Lung (tissue), 12 donors: ENCODE data around the gene CLDN19. TPM values are rescaled to one million over a fixed set of nuclear protein-coding genes. Genes with fewer than 3 reads are reported as not detected.
A peak's percentile ranks its signal among the peaks of the same experiment; 100 is the strongest.

Experiments
- ATAC-seq: fragments of 200-7000 bp; cut with Tn5 transposase; one replicate; pipeline ENCODE4 v1.9.1; 2020; ENCODE audit warnings: moderate number of reproducible peaks; ENCODE audit not compliant: insufficient read depth, low FRiP score
- DNase-seq, 3 donors: peaks; one replicate each; pipeline ENCODE4 v3.0.0-alpha.2; 2013 to 2017
- H3K27ac ChIP-seq, 2 donors: one replicate each; pipeline ENCODE4 v1.5.1; 2013; ENCODE audit warnings: mild to moderate bottlenecking in 2 of 2, moderate library complexity in 2 of 2, control low read depth in 1 of 2, inconsistent platforms in 1 of 2, low read depth in 1 of 2, low read length in 1 of 2
- H3K27me3 ChIP-seq, 3 donors: one replicate each; pipeline ENCODE4 v1.5.1; 2013; ENCODE audit warnings: low read length in 2 of 3; ENCODE audit not compliant: control insufficient read depth in 3 of 3, insufficient read depth in 3 of 3
- H3K36me3 ChIP-seq, 4 donors: one replicate each; pipeline ENCODE4 v1.5.1; 2013; ENCODE audit warnings: low read length in 4 of 4, mild to moderate bottlenecking in 1 of 4, moderate library complexity in 1 of 4; ENCODE audit not compliant: control insufficient read depth in 4 of 4, insufficient read depth in 4 of 4
- H3K4me1 ChIP-seq, 5 donors: one replicate each; pipeline ENCODE4 v1.5.1; 2013; ENCODE audit warnings: low read length in 5 of 5, mild to moderate bottlenecking in 2 of 5, moderate library complexity in 1 of 5; ENCODE audit not compliant: control insufficient read depth in 5 of 5, insufficient read depth in 5 of 5
- H3K4me3 ChIP-seq: one replicate; pipeline ENCODE4 v1.5.1; 2013; ENCODE audit warnings: mild to moderate bottlenecking, control low read depth, moderate library complexity
- H3K9ac ChIP-seq, 2 donors: one replicate each; pipeline ENCODE4 v1.5.1; 2013; ENCODE audit warnings: low read length in 2 of 2, control low read depth in 1 of 2; ENCODE audit not compliant: insufficient read depth in 1 of 2
- H3K9me3 ChIP-seq, 4 donors: one replicate each; pipeline ENCODE4 v1.5.1; 2013; ENCODE audit warnings: low read length in 3 of 4, mild to moderate bottlenecking in 1 of 4, moderate library complexity in 1 of 4; ENCODE audit not compliant: control insufficient read depth in 4 of 4, insufficient read depth in 3 of 4
- WGBS, 2 donors: extraction: QIAGEN DNeasy Blood & Tissue Kit; methylation state at CpG; one replicate each; pipeline ENCODE4 v1.1.7; 2013; 5-methylcytosine and 5-hydroxymethylcytosine counted together
- polyA plus RNA-seq, 2 donors: library from polyadenylated mRNA; stranded (reverse); fragments of 200-250 nt; gene quantifications; one replicate each; pipeline ENCODE4 v1.2.1, GENCODE V29; 2013
- total RNA-seq, 2 donors: library from RNA; depleted of rRNA in 1 of 2; stranded (reverse); fragments of >200 nt in 1 of 2; gene quantifications; one replicate each; pipeline ENCODE4 v1.2.1, GENCODE V29; 2014 to 2021
- TF ChIP-seq, protein P1 (sequence below): IDR thresholded peaks from 2 replicates; pipeline ENCODE4 v1.5.1; 2012; ENCODE audit warnings: mild to moderate bottlenecking; ENCODE audit errors: control extremely low read depth, extremely low read depth
- donor health status: control.
- donor health status: control.
- donor health status: Bipolar disorder and iron deficiency.
- donor health status: healthy.
- donor health status: DM: yes; HTN: yes; CAD: no.

The CLDN19 gene
- total and polyA plus RNA-seq, 4 donors: 0.01 to 2.0 (median 0.04) TPM; not detected in 1

GRCh38 chr1:42741706-42742105 is 1.7 kb upstream of the CLDN19 start:
- H3K9me3 ChIP-seq: no peaks in the 10 kb centered on the region

GRCh38 chr1:42740851-42741580 is 980 bp upstream of the CLDN19 start:
- Histone ChIP-seq H3K9me3 (no peaks in the 10 kb centered on the region), H3K9ac (no peak overlapping the region), H3K36me3 (peaks cover 0 to 6% (median 2%) of the 10 kb centered on the region in 4 donors), H3K4me1 (peaks cover 0 to 28% (median 0%) of the 10 kb centered on the region in 5 donors), H3K27ac (no peak overlapping the region), H3K4me3 (no peak overlapping the region), H3K27me3 (no peaks in the 10 kb centered on the region)
- DNase-seq (peak; percentile 55 to 69 (median 67)), ATAC-seq (no peak)
- WGBS, 2 donors: 70% methylated on average over 14 to 19 of the region's 19 CpGs
- TF ChIP-seq, protein P1, sequence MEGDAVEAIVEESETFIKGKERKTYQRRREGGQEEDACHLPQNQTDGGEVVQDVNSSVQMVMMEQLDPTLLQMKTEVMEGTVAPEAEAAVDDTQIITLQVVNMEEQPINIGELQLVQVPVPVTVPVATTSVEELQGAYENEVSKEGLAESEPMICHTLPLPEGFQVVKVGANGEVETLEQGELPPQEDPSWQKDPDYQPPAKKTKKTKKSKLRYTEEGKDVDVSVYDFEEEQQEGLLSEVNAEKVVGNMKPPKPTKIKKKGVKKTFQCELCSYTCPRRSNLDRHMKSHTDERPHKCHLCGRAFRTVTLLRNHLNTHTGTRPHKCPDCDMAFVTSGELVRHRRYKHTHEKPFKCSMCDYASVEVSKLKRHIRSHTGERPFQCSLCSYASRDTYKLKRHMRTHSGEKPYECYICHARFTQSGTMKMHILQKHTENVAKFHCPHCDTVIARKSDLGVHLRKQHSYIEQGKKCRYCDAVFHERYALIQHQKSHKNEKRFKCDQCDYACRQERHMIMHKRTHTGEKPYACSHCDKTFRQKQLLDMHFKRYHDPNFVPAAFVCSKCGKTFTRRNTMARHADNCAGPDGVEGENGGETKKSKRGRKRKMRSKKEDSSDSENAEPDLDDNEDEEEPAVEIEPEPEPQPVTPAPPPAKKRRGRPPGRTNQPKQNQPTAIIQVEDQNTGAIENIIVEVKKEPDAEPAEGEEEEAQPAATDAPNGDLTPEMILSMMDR: no peak

More at GRCh38 chr1:42741706-42742105, 1.7 kb upstream of the CLDN19 start:
- no peak for DNase-seq
- Histone ChIP-seq H3K4me1 (peaks cover 0 to 28% (median 0%) of the 10 kb centered on the region in 5 donors), H3K27me3 (no peaks in the 10 kb centered on the region), H3K27ac (no peak overlapping the region), H3K4me3 (no peak overlapping the region), H3K36me3 (peaks cover 0 to 11% (median 6%) of the 10 kb centered on the region in 4 donors), H3K9ac (no peak overlapping the region)
- WGBS, 2 donors: 81 to 87% methylated on average over 4 of the region's 4 CpGs
- TF ChIP-seq, protein P1: no peak
- ATAC-seq: no peak

DNA sequence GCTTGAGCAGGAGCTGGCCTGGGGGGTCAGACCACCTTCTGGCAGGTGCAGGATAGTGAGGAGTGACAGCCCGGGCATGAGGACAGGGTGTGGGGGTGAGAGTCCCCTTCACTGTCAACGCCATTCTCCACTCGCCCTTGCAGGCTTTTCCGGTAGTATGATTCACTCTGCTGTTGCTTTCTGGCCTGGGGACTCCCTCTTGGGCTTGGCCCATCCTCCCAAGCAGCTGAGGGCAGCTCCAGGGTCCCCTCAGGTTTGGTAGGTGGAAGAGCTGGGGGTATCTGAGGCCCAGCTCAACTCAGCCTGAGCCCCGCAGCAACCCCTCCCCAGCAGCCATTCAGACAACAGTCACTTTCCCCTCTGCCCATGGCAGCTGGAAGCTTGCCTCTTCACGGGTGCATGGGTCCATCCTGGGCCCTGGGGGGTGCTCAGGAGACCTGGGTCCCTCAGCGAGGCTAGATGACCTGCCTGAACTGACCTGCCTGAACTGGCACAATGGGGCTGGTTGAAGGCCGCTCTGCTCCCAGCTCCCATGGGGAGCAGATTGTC is 1.3 kb downstream of the CLDN19 start:
- Histone ChIP-seq H3K9me3 (no peaks in the 10 kb centered on the region), H3K4me3 (no peak overlapping the region), H3K36me3 (no peaks in the 10 kb centered on the region), H3K4me1 (peaks cover 0 to 28% (median 0%) of the 10 kb centered on the region in 5 donors), H3K9ac (no peak overlapping the region), H3K27ac (no peak overlapping the region), H3K27me3 (no peaks in the 10 kb centered on the region)
- WGBS, 2 donors: 83 to 93% methylated on average over 8 of the region's 8 CpGs
- ATAC-seq (no peak), DNase-seq (no peak)
- TF ChIP-seq, protein P1: no peak
